ENCODE results near the gene KRT75. TPM values are rescaled to one million over a fixed set of nuclear protein-coding genes. Genes with fewer than 3 reads are reported as not detected.

The KRT75 gene
- total RNA-seq: not detected

GRCh38 chr12:52434081-52434733, at the start of gene KRT75:
Gene KRT75, minus strand, starts transcription at chr12:52434371. Its CDS starts 67 bp downstream, at chr12:52434304.
- H3K27ac ChIP-seq: no peak within 1 kb of the TSS
- WGBS, 2 donors (ENCODE audit: low coverage in 1 of 2): 79 to 84% methylated on average over 3 to 5 of the region's 20 CpGs
- no peak for ATAC-seq

GRCh38 chr12:52480073-52480472, 45.9 kb upstream of the KRT75 start:
- Histone ChIP-seq H3K27me3 (peaks cover 7% of the 10 kb centered on the region), H3K27ac (no peak overlapping the region), H3K36me3 (no peaks in the 10 kb centered on the region), H3K4me1 (no peaks in the 10 kb centered on the region), H3K4me3 (no peak overlapping the region), H3K9me3 (peaks cover 0 to 12% (median 0%) of the 10 kb centered on the region in 3 donors)
- TF ChIP-seq EP300 (IDR thresholded peaks at IDR 0.05): no peak
- no peak for TF ChIP-seq POLR2A (IDR thresholded peaks at IDR 0.05)
- TF ChIP-seq CTCF (IDR thresholded peaks at IDR 0.05): no peak
- no peak for TF ChIP-seq POLR2AphosphoS5 (IDR thresholded peaks at IDR 0.05)
- 50 to 70% methylated on average over 2 to 3 of the region's 3 CpGs for WGBS, 2 donors (ENCODE audit: low coverage in 1 of 2)
- ATAC-seq: no peak

More at GRCh38 chr12:52434081-52434733, at the start of gene KRT75:
- TF ChIP-seq CTCF (IDR thresholded peaks at IDR 0.05) (no peak), POLR2A (IDR thresholded peaks at IDR 0.05) (no peak), EP300 (IDR thresholded peaks at IDR 0.05) (no peak), POLR2AphosphoS5 (IDR thresholded peaks at IDR 0.05) (no peak)
- Histone ChIP-seq H3K36me3 (no peaks in the 10 kb centered on the region), H3K27me3 (peaks cover 33% of the 10 kb centered on the region), H3K4me3 (no peak within 1 kb of the TSS), H3K4me1 (no peaks in the 10 kb centered on the region), H3K9me3 (no peaks in the 10 kb centered on the region)

- H3K36me3 ChIP-seq: no peaks in the 10 kb centered on the region
- TF ChIP-seq CTCF (IDR thresholded peaks at IDR 0.05) (no peak), POLR2A (IDR thresholded peaks at IDR 0.05) (no peak), POLR2AphosphoS5 (IDR thresholded peaks at IDR 0.05) (no peak), EP300 (IDR thresholded peaks at IDR 0.05) (no peak)
- H3K9me3 ChIP-seq: no peaks in the 10 kb centered on the region
- 72 to 90% methylated on average over 2 of the region's 2 CpGs for WGBS, 2 donors (ENCODE audit: low coverage in 1 of 2)
- no peaks in the 10 kb centered on the region for H3K27me3 ChIP-seq
- no peak for ATAC-seq
- no peak overlapping the region for H3K27ac ChIP-seq
- no peaks in the 10 kb centered on the region for H3K4me1 ChIP-seq
- H3K4me3 ChIP-seq: no peak overlapping the region
Observed at GRCh38 chr12:52477651-52478050, 43.5 kb upstream of the KRT75 start.

GRCh38 chr12:52474212-52474611, 40.0 kb upstream of the KRT75 start:
- Histone ChIP-seq H3K4me1 (no peaks in the 10 kb centered on the region), H3K36me3 (no peaks in the 10 kb centered on the region), H3K27me3 (peaks cover 5% of the 10 kb centered on the region), H3K9me3 (no peaks in the 10 kb centered on the region), H3K27ac (no peak overlapping the region), H3K4me3 (no peak overlapping the region)
- 83 to 97% methylated on average over 2 of the region's 2 CpGs for WGBS, 2 donors (ENCODE audit: low coverage in 1 of 2)
- ATAC-seq: no peak
- no peak for TF ChIP-seq EP300 (IDR thresholded peaks at IDR 0.05)
- TF ChIP-seq POLR2A (IDR thresholded peaks at IDR 0.05): no peak
- TF ChIP-seq CTCF (IDR thresholded peaks at IDR 0.05): no peak
- no peak for TF ChIP-seq POLR2AphosphoS5 (IDR thresholded peaks at IDR 0.05)

- ATAC-seq: no peak
- Histone ChIP-seq H3K27ac (no peak within 1 kb of the TSS), H3K4me3 (no peak within 1 kb of the TSS), H3K4me1 (no peaks in the 10 kb centered on the region), H3K36me3 (no peaks in the 10 kb centered on the region), H3K27me3 (peaks cover 5% of the 10 kb centered on the region), H3K9me3 (no peaks in the 10 kb centered on the region)
- WGBS, 2 donors (ENCODE audit: low coverage in 1 of 2): 60 to 68% methylated on average over 1 to 2 of the region's 4 CpGs
- TF ChIP-seq POLR2A (IDR thresholded peaks at IDR 0.05) (no peak), CTCF (IDR thresholded peaks at IDR 0.05) (no peak), EP300 (IDR thresholded peaks at IDR 0.05) (no peak), POLR2AphosphoS5 (IDR thresholded peaks at IDR 0.05) (no peak)
Observed at GRCh38 chr12:52473768-52474167, 39.6 kb upstream of the KRT75 start, which contains the start of gene KRT6C. Gene KRT6C, minus strand, starts transcription at chr12:52473805. Its CDS starts 68 bp downstream, at chr12:52473737.
